GM18505 (cell line): ENCODE data around the gene SDCCAG8.
A peak's percentile ranks its signal among the peaks of the same experiment; 100 is the strongest.

Experiments used
- ATAC-seq: cut with Tn5 transposase; IDR thresholded peaks from one replicate; pipeline ENCODE4 v1.9.1; 2021; ENCODE audit not compliant: unreplicated experiment
- POLR2A ChIP-seq: IDR thresholded peaks from 4 replicates; pipeline ENCODE4 v1.6.1; 2011; ENCODE audit warnings: borderline replicate concordance; ENCODE audit not compliant: insufficient read depth, insufficient read length; ENCODE audit errors: extremely low read depth

SDCCAG8 gene

DNA sequence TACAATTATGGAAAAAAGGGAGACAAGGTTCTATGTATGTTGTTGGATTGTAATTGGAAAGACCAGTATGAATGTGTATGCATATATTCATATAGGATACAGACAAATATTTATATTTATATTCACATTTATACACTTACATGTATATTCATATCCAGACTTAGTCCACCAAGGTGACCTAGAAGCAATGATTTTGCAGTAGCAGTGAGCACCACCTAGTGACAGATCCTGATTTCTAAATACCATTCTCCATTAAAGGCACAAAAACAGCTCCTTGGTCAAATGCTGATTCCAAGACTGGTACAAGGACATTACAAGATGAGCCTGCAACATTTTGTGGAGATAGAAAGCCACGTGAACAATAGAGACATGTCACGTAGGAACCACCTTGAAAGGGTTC is 153.4 kb downstream of the SDCCAG8 start:
- ATAC-seq, result no peak
- TF ChIP-seq POLR2A, result no peak

- ATAC-seq, result no peak
- no peak for TF ChIP-seq POLR2A
Observed at GRCh38 chr1:243411472-243411871, 155.6 kb downstream of the SDCCAG8 start.

DNA sequence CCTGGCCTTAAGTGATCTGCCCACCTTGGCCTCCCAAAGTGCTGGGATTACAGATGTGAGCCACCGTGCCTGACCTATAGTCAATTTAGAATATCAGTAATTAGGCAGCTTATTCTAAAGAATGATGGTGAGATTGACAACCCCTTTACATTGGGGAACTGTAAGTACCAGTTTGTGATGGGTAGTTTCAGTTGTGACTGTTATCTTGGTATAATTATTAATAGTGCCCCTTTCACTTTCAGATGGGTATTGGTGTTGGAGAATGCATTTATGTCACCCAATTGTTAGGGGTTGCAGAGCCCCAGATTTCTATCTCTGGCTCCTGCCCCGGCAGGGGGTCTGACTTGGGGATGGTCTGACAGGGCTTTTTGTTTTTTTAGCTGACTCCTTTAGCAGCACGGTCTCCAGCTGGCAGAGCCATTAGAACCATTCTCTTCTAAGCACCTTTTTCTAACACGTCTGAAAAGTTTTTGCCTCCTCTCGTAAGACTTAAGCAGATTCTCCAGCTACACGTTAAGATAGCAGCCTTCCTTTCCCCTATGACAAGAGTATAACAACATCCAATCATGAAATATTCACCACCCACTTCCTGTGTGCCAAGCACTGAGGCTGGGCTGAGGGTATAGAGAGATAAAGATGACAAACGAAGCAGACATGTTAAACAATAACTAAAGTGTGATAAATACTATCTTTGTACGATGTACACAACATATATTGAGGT is 157.8 kb downstream of the SDCCAG8 start:
- no peak for ATAC-seq
- no peak for TF ChIP-seq POLR2A

GRCh38 chr1:243414152-243414494 is 158.3 kb downstream of the SDCCAG8 start:
- TF ChIP-seq POLR2A, result no peak
- ATAC-seq, result no peak

DNA sequence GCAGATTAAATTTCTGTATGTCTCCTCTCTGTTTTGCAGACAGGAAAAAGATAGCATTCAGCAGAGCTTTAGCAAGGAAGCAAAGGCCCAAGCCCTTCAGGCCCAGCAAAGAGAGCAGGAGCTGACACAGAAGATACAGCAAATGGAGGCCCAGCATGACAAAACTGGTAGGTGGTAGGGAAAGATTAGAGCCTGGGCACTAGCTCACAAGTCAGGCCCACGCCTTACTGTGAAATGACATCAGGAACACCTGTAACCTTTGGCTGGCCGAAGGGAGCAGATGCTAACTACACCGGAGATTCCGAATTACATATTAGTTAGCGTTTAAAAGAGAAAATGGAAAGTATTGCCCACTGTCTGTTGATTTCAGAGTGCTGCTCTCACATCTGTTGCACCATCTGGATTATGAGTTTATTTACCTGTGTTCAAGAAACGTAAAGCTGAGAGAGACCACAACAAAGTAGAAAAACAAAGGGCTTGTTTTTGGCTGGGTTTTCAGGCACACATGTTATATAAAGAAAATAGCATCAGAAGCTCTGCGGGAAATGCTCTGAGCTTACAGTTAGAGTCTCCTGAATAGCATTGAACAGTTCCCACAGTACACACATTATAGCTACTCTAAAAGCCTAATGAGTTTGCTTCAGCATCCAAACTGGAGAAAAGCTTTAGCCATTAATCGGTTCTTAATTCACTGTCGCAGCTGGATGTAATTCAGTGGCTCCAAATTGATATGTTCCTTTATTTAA is 160.0 kb downstream of the SDCCAG8 start:
- no peak for ATAC-seq
- no peak for TF ChIP-seq POLR2A

- TF ChIP-seq POLR2A, result no peak
- ATAC-seq, result no peak
Observed at GRCh38 chr1:243416495-243416894, 160.7 kb downstream of the SDCCAG8 start.

- TF ChIP-seq POLR2A, result no peak
- ATAC-seq, result no peak
Observed at GRCh38 chr1:243420016-243420945, 164.4 kb downstream of the SDCCAG8 start.

DNA sequence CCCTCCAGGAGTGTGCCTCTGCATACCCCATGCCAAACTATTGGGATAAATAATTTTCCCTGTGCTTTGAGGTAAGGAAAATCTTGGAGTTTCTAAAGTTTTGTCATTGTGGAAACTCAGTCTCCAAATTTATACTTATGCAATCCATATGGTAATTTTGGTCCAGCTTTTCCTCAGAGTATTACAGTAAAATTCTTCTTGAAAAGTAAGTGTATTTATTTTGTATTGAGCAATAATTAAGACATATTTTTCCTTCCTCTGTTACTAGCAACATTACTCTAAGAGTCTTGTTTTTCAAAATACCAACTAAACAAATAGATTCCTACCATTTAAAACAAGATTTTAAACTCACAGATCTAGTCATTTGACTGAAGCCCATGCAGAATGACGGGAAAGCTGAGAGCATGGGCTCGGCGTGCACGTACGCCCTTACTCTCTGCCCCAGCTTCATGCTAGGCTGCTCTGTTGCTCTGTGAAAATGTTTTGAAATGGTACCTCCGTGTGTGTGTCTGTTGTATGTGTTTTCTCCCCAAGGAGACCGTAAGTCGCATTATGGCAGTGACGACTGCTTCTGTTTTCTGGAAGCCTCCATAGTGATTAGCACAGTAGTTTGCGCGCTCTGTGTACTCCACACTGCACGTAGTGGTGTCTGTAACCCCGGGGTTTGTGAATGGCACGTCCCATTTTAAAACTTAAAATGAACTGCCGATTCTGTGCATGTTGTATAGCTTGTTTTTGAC is 165.3 kb downstream of the SDCCAG8 start:
- no peak for TF ChIP-seq POLR2A
- ATAC-seq, result no peak

DNA sequence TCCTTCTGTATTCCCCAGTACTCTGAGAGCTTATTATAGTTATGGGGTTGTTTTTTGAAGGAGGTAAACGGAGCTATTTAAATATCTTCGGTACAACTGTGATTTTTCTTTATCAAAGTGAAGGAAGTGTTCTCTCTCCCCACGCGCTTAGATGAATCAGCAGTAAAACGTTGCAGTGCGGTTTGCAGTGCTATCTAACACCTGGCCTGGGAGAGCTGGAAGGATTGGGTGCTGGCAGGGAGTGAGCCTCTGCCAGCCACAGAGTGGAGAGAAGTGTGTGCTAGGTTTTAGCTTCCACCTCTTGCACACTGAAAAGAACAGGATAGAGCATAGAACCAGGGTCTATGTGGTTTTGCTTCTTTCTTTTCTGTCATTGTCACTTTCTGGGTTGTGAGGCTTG is 165.9 kb downstream of the SDCCAG8 start:
- ATAC-seq, result peak; percentile 95
- no peak for TF ChIP-seq POLR2A

- TF ChIP-seq POLR2A, result no peak
- ATAC-seq, result no peak
Observed at GRCh38 chr1:243422362-243422761, 166.5 kb downstream of the SDCCAG8 start.

- TF ChIP-seq POLR2A, result no peak
- ATAC-seq, result no peak
Observed at GRCh38 chr1:243428084-243428483, 172.2 kb downstream of the SDCCAG8 start.

DNA sequence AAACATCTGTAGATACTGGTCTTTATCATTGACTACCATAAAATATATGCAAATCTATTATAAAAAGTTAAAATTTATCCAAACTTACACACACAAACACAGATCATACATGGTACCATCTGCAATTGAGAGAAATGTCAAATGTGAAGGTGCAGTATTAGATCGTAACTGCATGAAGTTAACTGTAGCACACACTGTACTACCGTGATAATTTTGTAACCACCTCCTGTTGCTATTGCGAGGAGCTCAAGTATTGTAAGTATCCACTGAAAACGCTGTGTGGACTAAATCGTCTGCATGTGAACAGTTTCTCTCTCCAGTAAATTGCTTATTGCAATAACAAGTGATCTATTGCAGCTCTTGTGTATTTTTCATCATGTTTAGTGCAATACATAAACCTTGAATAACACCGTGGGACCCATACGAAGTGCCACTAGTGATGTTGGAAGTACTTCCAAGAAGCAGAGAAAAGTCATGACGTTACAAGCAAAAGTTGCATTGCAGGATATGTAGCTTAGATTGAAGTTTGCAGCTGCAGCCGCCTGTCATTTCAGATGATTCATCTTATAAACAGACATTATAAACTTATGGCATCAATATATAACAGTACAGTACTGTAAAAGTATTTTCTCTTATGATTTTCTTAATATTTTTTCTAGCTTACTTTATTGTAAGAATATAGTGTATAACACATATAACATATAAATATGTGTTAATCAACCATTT is 172.9 kb downstream of the SDCCAG8 start:
- ATAC-seq, result no peak
- TF ChIP-seq POLR2A, result no peak

- ATAC-seq, result no peak
- TF ChIP-seq POLR2A, result no peak
Observed at GRCh38 chr1:243431591-243431990, 175.8 kb downstream of the SDCCAG8 start.

- no peak for ATAC-seq
- no peak for TF ChIP-seq POLR2A
Observed at GRCh38 chr1:243432136-243432535, 176.3 kb downstream of the SDCCAG8 start.
